Activated CD4-positive, CD25-positive, alpha-beta regulatory T cell treated with anti-CD3 and anti-CD28 coated beads, Interleukin-2, amount 50 U/mL, for 16 hours (primary cell): ENCODE results near the gene HDGFL2.

Experiments used
- DNase-seq: peaks from one replicate; pipeline ENCODE4 v3.0.0-alpha.2; 2020; ENCODE audit warnings: low read depth, low spot score

The HDGFL2 gene

GRCh38 chr19:4464815-4465581, 7.1 kb upstream of the HDGFL2 start:
- no peak for DNase-seq

DNA sequence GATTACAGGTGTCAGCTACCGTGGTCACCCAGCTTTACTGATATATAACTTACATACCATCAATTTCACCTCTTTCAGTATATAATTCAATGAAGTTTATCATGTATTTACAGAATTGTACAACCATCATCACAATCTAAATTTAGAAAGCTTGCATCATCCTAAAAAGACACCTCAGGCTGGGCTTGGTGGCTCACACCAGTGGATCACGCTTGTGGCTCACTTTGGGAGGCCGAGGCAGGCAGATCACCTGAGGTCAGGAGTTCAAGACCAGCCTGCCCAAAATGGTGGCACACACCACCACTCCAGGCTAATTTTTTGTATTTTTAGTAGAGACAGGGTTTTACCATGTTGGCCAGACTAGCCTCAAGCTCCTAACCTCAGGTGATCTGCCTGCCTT, 4.3 kb upstream of the HDGFL2 start:
- DNase-seq = no peak

GRCh38 chr19:4471403-4472173, 509 bp upstream of the HDGFL2 start:
- peak; percentile 96 for DNase-seq

- DNase-seq = no peak
These were observed 1.1 kb downstream of the HDGFL2 start for GRCh38 chr19:4473011-4473762.

DNA sequence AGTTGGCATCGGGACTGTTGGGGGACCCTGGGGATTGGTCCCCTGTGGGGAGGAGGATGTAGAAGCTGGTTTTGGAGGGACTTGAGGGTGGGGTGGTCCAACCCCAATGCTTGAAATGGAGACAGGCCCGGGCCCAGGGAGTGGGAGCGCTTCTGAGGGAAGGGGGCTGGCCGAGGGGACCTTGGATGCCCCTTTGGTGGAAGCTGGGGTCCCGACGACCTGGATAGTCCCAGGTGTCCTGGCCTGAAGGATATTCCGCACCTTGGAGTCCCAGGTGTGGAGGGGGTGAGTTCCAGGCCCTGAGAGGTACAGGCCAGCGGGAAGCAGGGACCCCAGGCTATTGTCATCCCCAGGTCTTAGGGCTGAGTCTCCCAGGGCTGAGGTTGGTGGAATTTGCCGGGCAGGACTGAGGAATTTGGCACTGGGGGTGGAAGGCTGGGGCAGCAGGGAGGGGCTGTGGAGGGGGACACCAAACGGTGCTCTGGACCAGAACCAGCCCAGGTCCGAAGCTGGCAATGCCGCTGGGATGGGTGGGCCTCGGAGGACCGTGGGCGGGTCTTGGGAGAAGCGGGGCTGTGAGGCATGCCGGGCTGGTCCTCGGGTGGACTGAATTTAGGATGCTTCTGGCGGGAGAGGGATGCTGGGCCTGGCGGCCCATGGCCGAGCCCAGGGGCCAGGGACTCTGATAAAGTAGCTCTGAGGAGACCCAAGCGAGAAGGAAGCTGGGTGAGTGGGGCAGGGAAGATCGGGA, 1.8 kb downstream of the HDGFL2 start:
- DNase-seq = no peak

DNA sequence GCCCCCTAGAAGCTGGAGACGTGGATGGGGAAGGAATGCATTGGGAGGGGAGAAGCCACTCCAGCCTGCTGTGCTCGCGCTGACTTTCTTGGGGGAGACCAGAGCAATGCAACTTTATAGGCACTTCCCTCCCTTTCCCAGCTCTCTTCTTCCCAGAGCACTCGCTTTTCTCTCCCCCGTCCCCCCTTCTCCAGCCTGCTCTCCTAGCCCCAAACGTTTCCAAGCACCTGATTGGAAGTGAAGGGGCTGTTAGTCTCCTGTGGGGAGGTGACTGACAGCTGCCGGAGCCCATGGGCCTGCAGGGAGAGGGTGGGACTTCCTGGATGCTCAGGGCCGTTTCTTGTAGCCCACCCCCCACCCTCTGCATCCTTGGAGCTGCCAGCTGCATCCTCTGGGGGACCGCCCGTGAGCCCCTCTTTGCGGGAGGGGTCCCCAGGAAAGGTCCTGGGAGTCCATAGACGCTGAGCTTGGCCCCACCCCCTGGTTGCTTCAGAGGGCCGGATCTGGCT, 2.5 kb downstream of the HDGFL2 start:
- DNase-seq = no peak

DNA sequence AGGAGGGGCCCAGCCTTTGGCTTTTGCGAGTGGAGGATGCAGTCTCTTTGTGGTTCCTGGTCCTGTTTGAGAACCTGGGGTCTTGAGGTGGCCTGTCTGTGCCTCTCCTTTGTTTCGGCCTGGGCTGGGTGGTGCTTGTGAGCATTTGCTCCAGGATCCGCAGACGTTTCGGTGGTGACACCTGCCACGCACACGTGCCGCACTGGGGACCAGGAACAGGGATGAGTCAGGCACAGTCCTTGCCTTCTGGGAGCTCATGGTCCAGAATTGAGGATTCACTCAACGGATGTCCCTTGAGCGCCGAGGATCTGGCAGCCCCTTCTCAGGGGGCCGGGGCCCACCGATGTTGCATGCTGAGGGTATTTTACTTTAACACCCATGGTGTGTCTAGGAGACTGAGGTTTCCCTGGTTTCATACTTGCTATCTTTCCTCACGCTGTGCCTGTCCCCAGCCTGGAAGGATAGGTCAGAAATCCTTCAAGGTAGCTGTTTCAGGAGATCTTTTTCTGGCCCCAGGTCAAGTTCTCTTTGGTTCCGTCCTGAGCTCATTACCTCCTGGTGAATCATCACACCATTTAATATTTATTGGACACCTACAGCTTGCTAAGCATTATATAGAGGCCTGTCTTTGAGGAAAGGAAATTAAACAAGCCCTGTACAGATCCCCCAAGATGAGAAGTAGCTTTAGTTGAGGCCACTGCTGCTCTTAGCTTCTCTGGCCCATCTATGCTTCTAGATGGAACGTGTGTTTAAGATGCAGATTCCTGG, 5.1 kb downstream of the HDGFL2 start:
- DNase-seq = no peak

GRCh38 chr19:4482721-4483364, 10.7 kb downstream of the HDGFL2 start:
- DNase-seq = no peak

DNA sequence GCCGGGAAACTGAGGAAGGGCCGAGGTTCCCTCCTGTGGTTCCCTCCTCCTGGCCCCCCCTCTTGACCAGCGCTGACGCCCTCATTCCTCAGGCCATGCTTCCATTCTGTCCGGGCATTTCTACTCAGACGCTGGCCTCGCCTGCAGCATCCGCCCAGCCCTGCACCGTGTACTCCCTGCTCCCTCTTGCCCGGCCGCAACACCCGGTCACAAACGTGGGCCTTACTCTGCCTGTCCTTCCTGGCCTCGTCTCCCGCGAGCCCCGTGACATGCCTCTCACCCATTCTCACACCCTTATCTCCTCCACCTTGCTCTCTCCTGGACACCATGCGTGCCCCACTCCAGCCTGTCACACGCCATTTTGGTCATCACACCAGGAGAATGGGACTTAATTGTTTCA, 11.3 kb downstream of the HDGFL2 start:
- no peak for DNase-seq

DNA sequence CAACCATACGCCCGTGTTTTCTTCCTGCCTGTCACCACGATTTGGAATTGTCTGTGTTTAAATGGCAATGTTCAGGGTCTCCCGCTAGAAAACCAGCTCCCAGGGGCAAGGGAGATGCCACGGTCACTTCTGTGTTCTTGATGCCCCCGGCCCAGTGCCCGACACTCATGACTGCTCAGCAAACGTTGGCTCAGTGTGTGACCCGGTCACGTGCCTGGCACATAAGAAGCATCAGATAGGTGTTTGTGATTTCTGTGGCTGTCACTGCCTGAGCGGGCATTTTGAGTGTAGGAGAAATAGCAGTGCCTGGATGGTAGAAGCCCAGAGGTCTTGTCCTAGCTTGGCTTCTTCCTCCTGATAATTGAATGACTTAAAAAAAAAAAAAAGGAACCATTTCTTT, 15.5 kb downstream of the HDGFL2 start:
- no peak for DNase-seq

DNA sequence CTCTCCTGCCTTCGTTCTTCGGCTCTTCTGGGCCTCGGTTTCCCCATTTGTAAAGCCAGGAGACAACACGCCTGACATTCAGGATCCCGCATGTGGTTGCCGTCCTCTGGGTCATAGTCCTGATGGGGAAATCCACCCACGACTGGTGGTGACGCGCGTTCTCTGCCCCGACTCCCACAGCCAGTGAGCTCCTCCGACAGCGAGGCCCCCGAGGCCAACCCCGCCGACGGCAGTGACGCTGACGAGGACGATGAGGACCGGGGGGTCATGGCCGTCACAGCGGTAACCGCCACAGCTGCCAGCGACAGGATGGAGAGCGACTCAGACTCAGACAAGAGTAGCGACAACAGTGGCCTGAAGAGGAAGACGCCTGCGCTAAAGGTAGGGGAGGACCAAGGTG, 16.4 kb downstream of the HDGFL2 start:
- no peak for DNase-seq

DNA sequence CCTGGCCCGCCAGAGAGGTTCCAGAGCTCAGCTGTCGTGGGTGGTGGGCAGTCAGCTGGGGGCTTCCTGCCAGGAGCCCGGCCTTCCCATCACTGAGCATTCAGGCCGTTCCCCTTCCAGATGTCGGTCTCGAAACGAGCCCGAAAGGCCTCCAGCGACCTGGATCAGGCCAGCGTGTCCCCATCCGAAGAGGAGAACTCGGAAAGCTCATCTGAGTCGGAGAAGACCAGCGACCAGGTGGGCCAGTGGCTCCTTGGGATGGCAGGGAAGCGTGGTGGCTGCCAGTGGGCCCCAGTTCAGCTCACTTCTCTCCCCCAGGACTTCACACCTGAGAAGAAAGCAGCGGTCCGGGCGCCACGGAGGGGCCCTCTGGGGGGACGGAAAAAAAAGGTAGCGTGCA, 19.3 kb downstream of the HDGFL2 start:
- DNase-seq = no peak

GRCh38 chr19:4492337-4493103, 20.4 kb downstream of the HDGFL2 start:
- no peak for DNase-seq

DNA sequence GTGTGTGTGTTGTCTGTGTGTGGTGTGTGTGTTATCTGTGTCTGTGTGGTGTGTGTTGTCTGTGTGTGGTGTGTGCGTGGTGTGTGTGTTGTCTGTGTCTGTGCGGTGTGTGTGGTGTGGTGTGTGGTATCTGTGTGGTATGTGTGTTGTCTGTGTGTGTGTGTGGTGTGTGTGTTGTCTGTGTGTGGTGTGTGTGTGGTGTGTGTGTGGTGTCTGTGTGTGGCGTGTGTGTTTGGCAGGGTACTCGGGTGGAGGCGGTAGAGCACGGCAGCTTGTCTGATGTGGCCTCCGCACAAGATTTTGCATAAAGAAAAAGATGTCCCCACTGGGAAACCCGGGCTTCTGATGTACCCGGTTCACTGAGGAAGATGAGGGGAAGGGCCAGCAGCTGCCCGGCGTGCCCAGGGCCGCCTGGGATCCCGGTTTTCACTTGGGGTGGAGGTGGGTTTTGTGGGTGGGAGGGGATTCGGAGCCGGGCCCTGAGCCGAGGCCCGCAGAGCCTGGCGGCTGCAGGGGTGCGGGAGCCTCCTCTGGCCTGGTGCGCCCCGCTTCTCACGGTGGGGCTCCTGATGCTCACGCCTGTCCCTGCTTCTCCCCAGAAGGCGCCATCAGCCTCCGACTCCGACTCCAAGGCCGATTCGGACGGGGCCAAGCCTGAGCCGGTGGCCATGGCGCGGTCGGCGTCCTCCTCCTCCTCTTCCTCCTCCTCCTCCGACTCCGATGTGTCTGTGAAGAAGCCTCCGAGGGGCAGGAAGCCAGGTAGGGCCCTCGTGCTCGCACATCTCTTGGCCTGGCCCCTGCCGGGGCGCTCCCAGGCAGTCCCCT, 21.2 kb downstream of the HDGFL2 start:
- DNase-seq = no peak

DNA sequence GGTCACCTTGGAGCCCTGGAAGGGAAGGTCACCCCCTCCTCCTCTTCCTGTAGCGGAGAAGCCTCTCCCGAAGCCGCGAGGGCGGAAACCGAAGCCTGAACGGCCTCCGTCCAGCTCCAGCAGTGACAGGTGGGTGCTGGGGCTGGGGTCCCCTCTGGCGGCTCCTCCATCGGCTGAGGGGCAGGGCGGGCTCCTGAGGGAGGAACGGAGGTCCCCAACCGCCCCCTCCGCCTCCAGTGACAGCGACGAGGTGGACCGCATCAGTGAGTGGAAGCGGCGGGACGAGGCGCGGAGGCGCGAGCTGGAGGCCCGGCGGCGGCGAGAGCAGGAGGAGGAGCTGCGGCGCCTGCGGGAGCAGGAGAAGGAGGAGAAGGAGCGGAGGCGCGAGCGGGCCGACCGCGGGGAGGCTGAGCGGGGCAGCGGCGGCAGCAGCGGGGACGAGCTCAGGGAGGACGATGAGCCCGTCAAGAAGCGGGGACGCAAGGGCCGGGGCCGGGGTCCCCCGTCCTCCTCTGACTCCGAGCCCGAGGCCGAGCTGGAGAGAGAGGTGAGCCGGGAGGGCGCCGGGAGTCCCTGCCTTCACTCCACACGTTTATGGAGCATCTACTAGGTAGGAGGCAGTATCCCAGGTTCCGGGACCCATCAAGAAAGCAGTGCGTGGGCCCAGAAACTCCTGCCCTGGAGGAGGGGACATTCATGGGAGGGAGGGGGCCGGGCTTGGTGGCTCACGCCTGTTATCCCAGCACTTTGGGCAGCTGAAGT, 22.0 kb downstream of the HDGFL2 start:
- no peak for DNase-seq

DNA sequence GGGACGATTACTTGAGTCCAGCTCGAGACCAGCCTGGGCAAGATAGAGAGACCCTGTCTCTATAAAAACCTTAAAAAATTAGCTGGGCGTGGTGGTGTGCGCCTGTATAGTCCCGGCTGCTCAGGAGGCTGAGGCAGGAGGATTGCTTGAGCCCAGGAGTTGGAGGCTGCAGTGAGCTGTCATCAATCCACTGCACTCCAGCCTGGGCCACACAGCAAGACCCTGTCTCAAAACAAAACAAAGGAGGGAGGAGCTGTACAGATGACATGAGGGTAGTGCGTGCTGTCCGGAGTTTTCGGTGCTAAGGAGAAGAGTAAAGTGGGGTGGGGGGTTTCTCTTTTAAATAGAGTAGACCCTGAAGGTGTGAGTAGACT, 22.6 kb downstream of the HDGFL2 start:
- no peak for DNase-seq

- no peak for DNase-seq
These were observed 23.4 kb downstream of the HDGFL2 start for GRCh38 chr19:4495471-4495870.

- DNase-seq = no peak
These were observed 24.2 kb downstream of the HDGFL2 start for GRCh38 chr19:4496304-4496703.
